Measurements from ENCODE around the gene DNAH2.

Gene DNAH2

GRCh38 chr17:7686222-7687071, 31.1 kb upstream of the DNAH2 start:
- Histone ChIP-seq H3K9me3 (ENCODE audit: control insufficient read depth, low read length) (no peaks in the 10 kb centered on the region), H3K27ac (ENCODE audit: low read depth, low read length, severe bottlenecking) (peak overlapping the region; percentile 99), H3K4me3 (ENCODE audit: extremely low read depth, insufficient read depth, low read length, poor library complexity, severe bottlenecking) (peak overlapping the region; percentile 99), H3K4me1 (ENCODE audit: control insufficient read depth, insufficient read depth, low read length, poor library complexity, severe bottlenecking) (peaks cover 10% of the 10 kb centered on the region), H3K36me3 (ENCODE audit: control insufficient read depth, insufficient read depth, low read length) (peaks cover 20% of the 10 kb centered on the region)
- WGBS, 2 experiments (ENCODE audit: insufficient coverage in 2 of 2): 0% methylated on average over 18 to 23 of the region's 30 CpGs

- WGBS, 2 experiments (ENCODE audit: insufficient coverage in 2 of 2): 0% methylated on average over 25 to 27 of the region's 30 CpGs
- no peaks in the 10 kb centered on the region for H3K9me3 ChIP-seq (ENCODE audit: control insufficient read depth, low read length)
- peak within 1 kb of the TSS; percentile 99 for H3K4me3 ChIP-seq (ENCODE audit: extremely low read depth, insufficient read depth, low read length, poor library complexity, severe bottlenecking)
Measured at GRCh38 chr17:7687072-7687907, 30.3 kb upstream of the DNAH2 start, which contains the start of gene TP53. Gene TP53, minus strand, starts transcription at chr17:7687490. Its CDS starts 10,896 bp downstream, at chr17:7676594.

DNA sequence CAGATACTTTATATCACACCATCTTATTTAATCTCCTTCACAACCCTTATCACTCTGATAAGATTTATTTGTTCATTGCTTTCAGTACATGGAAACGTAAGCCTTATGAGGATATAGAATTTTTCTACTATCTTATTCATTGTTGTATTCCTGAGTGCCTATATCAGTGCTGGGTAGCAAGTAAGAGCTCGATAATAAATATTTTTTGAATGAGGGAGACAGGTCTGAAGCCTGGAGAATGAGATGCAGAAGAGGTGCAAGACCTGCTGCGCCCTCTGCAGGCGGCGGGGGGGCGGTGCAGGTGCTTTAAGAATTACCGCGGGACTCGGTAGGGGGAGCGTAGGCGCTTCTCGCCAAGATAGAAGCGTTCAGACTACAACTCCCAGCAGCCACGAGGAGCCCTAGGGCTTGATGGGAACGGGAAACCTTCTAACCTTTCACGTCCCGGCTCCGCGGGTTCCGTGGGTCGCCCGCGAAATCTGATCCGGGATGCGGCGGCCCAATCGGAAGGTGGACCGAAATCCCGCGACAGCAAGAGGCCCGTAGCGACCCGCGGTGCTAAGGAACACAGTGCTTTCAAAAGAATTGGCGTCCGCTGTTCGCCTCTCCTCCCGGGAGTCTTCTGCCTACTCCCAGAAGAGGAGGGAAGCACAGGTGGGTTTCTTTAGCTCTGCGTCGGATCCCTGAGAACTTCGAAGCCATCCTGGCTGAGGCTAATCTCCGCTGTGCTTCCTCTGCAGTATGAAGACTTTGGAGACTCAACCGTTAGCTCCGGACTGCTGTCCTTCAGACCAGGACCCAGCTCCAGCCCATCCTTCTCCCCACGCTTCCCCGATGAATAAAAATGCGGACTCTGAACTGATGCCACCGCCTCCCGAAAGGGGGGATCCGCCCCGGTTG, 29.4 kb upstream of the DNAH2 start, which contains the start of gene WRAP53:
TSS of gene WRAP53 (plus strand) at position 570 of the 900 bp plus-strand sequence. CDS start at position 742, 172 bp downstream.
- Histone ChIP-seq H3K36me3 (ENCODE audit: control insufficient read depth, insufficient read depth, low read length) (peaks cover 30% of the 10 kb centered on the region), H3K9me3 (ENCODE audit: control insufficient read depth, low read length) (no peaks in the 10 kb centered on the region), H3K4me3 (ENCODE audit: extremely low read depth, insufficient read depth, low read length, poor library complexity, severe bottlenecking) (peak within 1 kb of the TSS; percentile 99), H3K4me1 (ENCODE audit: control insufficient read depth, insufficient read depth, low read length, poor library complexity, severe bottlenecking) (peaks cover 10% of the 10 kb centered on the region), H3K27ac (ENCODE audit: low read depth, low read length, severe bottlenecking) (peak within 1 kb of the TSS; percentile 99)
- 0 to 1% methylated on average over 38 to 49 of the region's 51 CpGs for WGBS, 2 experiments (ENCODE audit: insufficient coverage in 2 of 2)

More at GRCh38 chr17:7687072-7687907, 30.3 kb upstream of the DNAH2 start, which contains the start of gene TP53:
- peaks cover 10% of the 10 kb centered on the region for H3K4me1 ChIP-seq (ENCODE audit: control insufficient read depth, insufficient read depth, low read length, poor library complexity, severe bottlenecking)
- H3K36me3 ChIP-seq (ENCODE audit: control insufficient read depth, insufficient read depth, low read length): peaks cover 26% of the 10 kb centered on the region
- H3K27ac ChIP-seq (ENCODE audit: low read depth, low read length, severe bottlenecking): peak within 1 kb of the TSS; percentile 99

GRCh38 chr17:7688808-7689316, 28.7 kb upstream of the DNAH2 start:
- WGBS, 2 experiments (ENCODE audit: insufficient coverage in 2 of 2): 10 to 22% methylated on average over 8 to 12 of the region's 13 CpGs
- H3K4me1 ChIP-seq (ENCODE audit: control insufficient read depth, insufficient read depth, low read length, poor library complexity, severe bottlenecking): peaks cover 10% of the 10 kb centered on the region
- peak overlapping the region; percentile 99 for H3K4me3 ChIP-seq (ENCODE audit: extremely low read depth, insufficient read depth, low read length, poor library complexity, severe bottlenecking)
- H3K27ac ChIP-seq (ENCODE audit: low read depth, low read length, severe bottlenecking): peak overlapping the region; percentile 71
- no peaks in the 10 kb centered on the region for H3K9me3 ChIP-seq (ENCODE audit: control insufficient read depth, low read length)
- H3K36me3 ChIP-seq (ENCODE audit: control insufficient read depth, insufficient read depth, low read length): peaks cover 32% of the 10 kb centered on the region

- H3K4me1 ChIP-seq (ENCODE audit: control insufficient read depth, insufficient read depth, low read length, poor library complexity, severe bottlenecking): no peaks in the 10 kb centered on the region
- 94 to 98% methylated on average over 8 to 10 of the region's 10 CpGs for WGBS, 2 experiments (ENCODE audit: insufficient coverage in 2 of 2)
- no peak overlapping the region for H3K27ac ChIP-seq (ENCODE audit: low read depth, low read length, severe bottlenecking)
- no peak overlapping the region for H3K4me3 ChIP-seq (ENCODE audit: extremely low read depth, insufficient read depth, low read length, poor library complexity, severe bottlenecking)
- peaks cover 34% of the 10 kb centered on the region for H3K36me3 ChIP-seq (ENCODE audit: control insufficient read depth, insufficient read depth, low read length)
- no peaks in the 10 kb centered on the region for H3K9me3 ChIP-seq (ENCODE audit: control insufficient read depth, low read length)
Measured at GRCh38 chr17:7695586-7695985, 22.0 kb upstream of the DNAH2 start.

DNA sequence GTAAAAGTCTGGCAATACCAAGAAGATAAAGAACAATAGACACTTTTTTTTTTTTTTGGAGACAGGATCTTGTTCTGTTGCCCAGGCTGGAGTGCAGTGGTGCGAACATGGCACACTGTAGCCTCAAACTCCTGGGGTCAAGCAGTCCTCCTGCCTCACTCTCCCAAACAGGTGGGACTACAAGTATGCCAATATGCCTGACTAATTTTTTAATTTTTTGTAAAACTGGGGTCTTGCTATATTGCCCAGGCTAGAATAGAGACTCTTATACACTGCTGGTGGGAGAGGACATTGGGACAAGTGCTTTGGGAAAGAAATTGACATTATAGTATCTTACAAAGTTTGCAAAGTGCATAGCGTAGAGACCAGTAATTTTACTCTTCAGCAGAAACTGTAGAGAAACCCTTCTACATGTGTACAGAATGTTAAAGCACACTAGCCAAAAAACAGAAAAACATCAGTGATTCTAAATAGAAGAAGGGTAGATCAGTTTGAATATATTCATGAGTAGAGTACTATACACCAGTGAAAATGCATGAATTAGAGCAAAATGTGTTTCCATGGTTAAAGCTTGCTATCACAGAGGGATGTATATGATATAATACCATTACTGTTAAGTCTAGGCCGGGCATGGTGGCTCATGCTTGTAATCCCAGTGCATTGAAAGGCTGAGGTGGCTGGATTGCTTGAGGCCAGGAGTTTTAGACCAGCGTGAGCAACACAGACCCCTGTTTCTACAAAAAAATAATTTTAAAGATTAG, 19.5 kb upstream of the DNAH2 start:
- H3K4me3 ChIP-seq (ENCODE audit: extremely low read depth, insufficient read depth, low read length, poor library complexity, severe bottlenecking): no peak overlapping the region
- H3K27ac ChIP-seq (ENCODE audit: low read depth, low read length, severe bottlenecking): no peak overlapping the region
- no peaks in the 10 kb centered on the region for H3K9me3 ChIP-seq (ENCODE audit: control insufficient read depth, low read length)
- H3K4me1 ChIP-seq (ENCODE audit: control insufficient read depth, insufficient read depth, low read length, poor library complexity, severe bottlenecking): no peaks in the 10 kb centered on the region
- peaks cover 29% of the 10 kb centered on the region for H3K36me3 ChIP-seq (ENCODE audit: control insufficient read depth, insufficient read depth, low read length)
- 86 to 100% methylated on average over 2 of the region's 4 CpGs for WGBS, 2 experiments (ENCODE audit: insufficient coverage in 2 of 2)

DNA sequence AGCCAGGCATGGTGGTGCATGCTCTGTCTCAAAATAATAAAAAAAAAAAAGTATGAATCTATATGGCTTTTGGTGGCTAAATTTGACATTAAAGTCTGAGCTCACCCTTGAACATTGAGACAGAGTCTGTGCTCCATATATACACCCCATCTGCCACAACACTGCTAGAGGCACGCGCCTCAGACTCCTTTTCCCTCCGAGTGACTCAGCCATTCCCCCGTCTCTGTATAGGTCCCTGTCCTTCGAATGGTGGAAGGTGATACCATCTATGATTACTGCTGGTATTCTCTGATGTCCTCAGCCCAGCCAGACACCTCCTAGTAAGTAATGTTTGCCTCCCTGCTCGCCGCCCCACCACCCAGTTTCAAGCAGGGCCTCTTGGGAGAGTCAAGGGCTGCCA, 17.0 kb upstream of the DNAH2 start:
- H3K4me1 ChIP-seq (ENCODE audit: control insufficient read depth, insufficient read depth, low read length, poor library complexity, severe bottlenecking): peaks cover 15% of the 10 kb centered on the region
- H3K9me3 ChIP-seq (ENCODE audit: control insufficient read depth, low read length): no peaks in the 10 kb centered on the region
- no peak overlapping the region for H3K4me3 ChIP-seq (ENCODE audit: extremely low read depth, insufficient read depth, low read length, poor library complexity, severe bottlenecking)
- 95 to 98% methylated on average over 5 of the region's 7 CpGs for WGBS, 2 experiments (ENCODE audit: insufficient coverage in 2 of 2)
- H3K36me3 ChIP-seq (ENCODE audit: control insufficient read depth, insufficient read depth, low read length): peaks cover 18% of the 10 kb centered on the region
- H3K27ac ChIP-seq (ENCODE audit: low read depth, low read length, severe bottlenecking): no peak overlapping the region

DNA sequence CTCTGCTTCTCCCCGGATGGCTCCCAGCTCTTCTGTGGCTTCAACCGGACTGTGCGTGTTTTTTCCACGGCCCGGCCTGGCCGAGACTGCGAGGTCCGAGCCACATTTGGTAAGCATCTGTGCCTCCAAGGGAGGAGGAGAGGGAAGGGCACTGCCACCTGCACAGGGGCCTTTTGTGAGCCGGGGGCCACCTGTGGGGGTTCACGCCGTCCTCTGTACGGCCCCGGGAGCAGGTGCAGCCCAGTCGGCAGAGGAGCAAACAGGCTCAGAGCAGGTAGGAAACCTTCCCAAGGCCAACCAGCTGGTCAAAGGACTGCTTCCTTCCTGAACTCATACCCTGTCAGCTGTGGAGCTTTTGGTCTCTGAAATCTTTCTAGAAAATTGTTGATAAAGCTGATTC, 15.9 kb upstream of the DNAH2 start:
- Histone ChIP-seq H3K36me3 (ENCODE audit: control insufficient read depth, insufficient read depth, low read length) (peaks cover 14% of the 10 kb centered on the region), H3K27ac (ENCODE audit: low read depth, low read length, severe bottlenecking) (no peak overlapping the region), H3K4me1 (ENCODE audit: control insufficient read depth, insufficient read depth, low read length, poor library complexity, severe bottlenecking) (peaks cover 23% of the 10 kb centered on the region), H3K4me3 (ENCODE audit: extremely low read depth, insufficient read depth, low read length, poor library complexity, severe bottlenecking) (no peak overlapping the region), H3K9me3 (ENCODE audit: control insufficient read depth, low read length) (no peaks in the 10 kb centered on the region)
- WGBS, 2 experiments (ENCODE audit: insufficient coverage in 2 of 2): 96 to 99% methylated on average over 11 to 13 of the region's 14 CpGs

- no peak overlapping the region for H3K4me3 ChIP-seq (ENCODE audit: extremely low read depth, insufficient read depth, low read length, poor library complexity, severe bottlenecking)
- peaks cover 23% of the 10 kb centered on the region for H3K4me1 ChIP-seq (ENCODE audit: control insufficient read depth, insufficient read depth, low read length, poor library complexity, severe bottlenecking)
- no peak overlapping the region for H3K27ac ChIP-seq (ENCODE audit: low read depth, low read length, severe bottlenecking)
- 91 to 93% methylated on average over 12 of the region's 13 CpGs for WGBS, 2 experiments (ENCODE audit: insufficient coverage in 2 of 2)
- no peaks in the 10 kb centered on the region for H3K9me3 ChIP-seq (ENCODE audit: control insufficient read depth, low read length)
- peaks cover 12% of the 10 kb centered on the region for H3K36me3 ChIP-seq (ENCODE audit: control insufficient read depth, insufficient read depth, low read length)
Measured at GRCh38 chr17:7702776-7703175, 14.8 kb upstream of the DNAH2 start.

Measured in mesodermal cell (in vitro differentiated cells).